Stimulated activated effector memory CD8-positive, alpha-beta T cell treated with anti-CD3 and anti-CD28 coated beads, Interleukin-12 subunit alpha, Interleukin-12 subunit beta, amount 100 ng/mL, for 72 hours (primary cell): ENCODE measurements around the gene AKR1E2.

ENCODE experiments used
- ATAC-seq: fragments of 150-1000 bp; cut with Tn5 transposase; 2 replicates; pipeline ENCODE4 v1.10.0; 2021
- DNase-seq, 2 donors: peaks; one replicate each; pipeline ENCODE4 v3.0.0; 2021 to 2022; ENCODE audit warnings: low spot score in 2 of 2
- H3K27ac Mint-ChIP-seq: one replicate; pipeline ENCODE4 v1.8.0; 2022; ENCODE audit warnings: mild to moderate bottlenecking, mixed read lengths
- H3K36me3 Mint-ChIP-seq: one replicate; pipeline ENCODE4 v1.8.0; 2022; ENCODE audit warnings: mild to moderate bottlenecking, mixed read lengths
- H3K4me1 Mint-ChIP-seq: one replicate; pipeline ENCODE4 v1.8.0; 2022; ENCODE audit warnings: mixed read lengths
- H3K4me3 Mint-ChIP-seq: one replicate; pipeline ENCODE4 v1.8.0; 2022; ENCODE audit warnings: mild to moderate bottlenecking, mixed read lengths
- H3K9me3 Mint-ChIP-seq: one replicate; pipeline ENCODE4 v1.8.0; 2022; ENCODE audit warnings: mixed read lengths

Gene AKR1E2

GRCh38 chr10:4889959-4890358 lies 64.0 kb downstream of the AKR1E2 start:
- ATAC-seq, result no peak

GRCh38 chr10:4892681-4893080 lies 66.7 kb downstream of the AKR1E2 start:
- Mint-ChIP-seq H3K4me1 (no peaks in the 10 kb centered on the region), H3K9me3 (no peaks in the 10 kb centered on the region), H3K36me3 (no peaks in the 10 kb centered on the region), H3K27ac (no peak overlapping the region), H3K4me3 (no peak overlapping the region)
- DNase-seq (no peak), ATAC-seq (no peak)

More at GRCh38 chr10:4889959-4890358, 64.0 kb downstream of the AKR1E2 start:
- Mint-ChIP-seq H3K9me3 (no peaks in the 10 kb centered on the region), H3K36me3 (no peaks in the 10 kb centered on the region), H3K4me3 (no peak overlapping the region), H3K4me1 (no peaks in the 10 kb centered on the region), H3K27ac (no peak overlapping the region)
- no peak for DNase-seq

- ATAC-seq, result no peak
- no peak for DNase-seq
- no peak overlapping the region for H3K27ac Mint-ChIP-seq
- no peaks in the 10 kb centered on the region for H3K36me3 Mint-ChIP-seq
- H3K9me3 Mint-ChIP-seq, result no peaks in the 10 kb centered on the region
- H3K4me1 Mint-ChIP-seq, result no peaks in the 10 kb centered on the region
- H3K4me3 Mint-ChIP-seq, result no peak overlapping the region
These were observed 68.3 kb downstream of the AKR1E2 start for GRCh38 chr10:4894335-4894734.
